Mesothelial cell of epicardium (in vitro differentiated cells): ENCODE measurements around the gene MYO1H. TPM values are rescaled to one million over a fixed set of nuclear protein-coding genes. Genes with fewer than 3 reads are reported as not detected.

Experiments
- DNase-seq, 2 experiments: peaks; one replicate each; pipeline ENCODE4 v3.0.0; 2021; ENCODE audit warnings: low spot score in 2 of 2; ENCODE audit not compliant: unreplicated experiment in 2 of 2
- H3K27ac Mint-ChIP-seq: 2 replicates; pipeline ENCODE4 v1.8.0; 2021; ENCODE audit warnings: mixed read lengths
- H3K27me3 Mint-ChIP-seq: 2 replicates; pipeline ENCODE4 v1.8.0; 2021; ENCODE audit warnings: low read depth, mixed read lengths
- H3K36me3 Mint-ChIP-seq: 2 replicates; pipeline ENCODE4 v1.8.0; 2021; ENCODE audit warnings: mixed read lengths
- H3K4me1 Mint-ChIP-seq: 2 replicates; pipeline ENCODE4 v1.8.0; 2021; ENCODE audit warnings: mixed read lengths
- H3K4me3 Mint-ChIP-seq: 2 replicates; pipeline ENCODE4 v1.8.0; 2021; ENCODE audit warnings: mild to moderate bottlenecking, moderate library complexity, mixed read lengths
- H3K9me3 Mint-ChIP-seq: 2 replicates; pipeline ENCODE4 v1.8.0; 2021; ENCODE audit warnings: mixed read lengths
- CTCF ChIP-seq: fragments of 200-600 bp; sonication (generic); IDR thresholded peaks from one replicate; pipeline ENCODE4 v1.5.0; 2021; ENCODE audit warnings: antibody characterized with exemption; ENCODE audit not compliant: unreplicated experiment
- total RNA-seq: library from RNA; stranded (reverse); gene quantifications from 3 replicates; pipeline ENCODE4 v1.2.1, GENCODE V29; 2021

Gene MYO1H
- total RNA-seq, 1 donor from 2014 or later, result not detected

- DNase-seq, result no peak
- H3K4me3 Mint-ChIP-seq, result no peak overlapping the region
- H3K27ac Mint-ChIP-seq, result no peak overlapping the region
- H3K27me3 Mint-ChIP-seq, result no peaks in the 10 kb centered on the region
- H3K4me1 Mint-ChIP-seq, result peaks cover 27% of the 10 kb centered on the region
- H3K36me3 Mint-ChIP-seq, result peaks cover 4% of the 10 kb centered on the region
- no peaks in the 10 kb centered on the region for H3K9me3 Mint-ChIP-seq
- no peak for TF ChIP-seq CTCF
Measured at GRCh38 chr12:109479761-109480160, 132.1 kb downstream of the MYO1H start.

- Mint-ChIP-seq H3K4me3 (no peak overlapping the region), H3K4me1 (peaks cover 27% of the 10 kb centered on the region), H3K27me3 (no peaks in the 10 kb centered on the region), H3K9me3 (no peaks in the 10 kb centered on the region), H3K36me3 (peaks cover 8% of the 10 kb centered on the region), H3K27ac (no peak overlapping the region)
- no peak for DNase-seq
- TF ChIP-seq CTCF, result no peak
Measured at GRCh38 chr12:109480356-109480755, 132.7 kb downstream of the MYO1H start.

GRCh38 chr12:109481863-109482262 lies 134.2 kb downstream of the MYO1H start:
- Mint-ChIP-seq H3K27me3 (no peaks in the 10 kb centered on the region), H3K4me3 (no peak overlapping the region), H3K27ac (no peak overlapping the region), H3K9me3 (no peaks in the 10 kb centered on the region), H3K4me1 (peaks cover 12% of the 10 kb centered on the region), H3K36me3 (peaks cover 19% of the 10 kb centered on the region)
- DNase-seq, result no peak
- TF ChIP-seq CTCF, result no peak

GRCh38 chr12:109482491-109482890 lies 134.8 kb downstream of the MYO1H start:
- no peak for DNase-seq
- Mint-ChIP-seq H3K36me3 (peaks cover 20% of the 10 kb centered on the region), H3K27me3 (no peaks in the 10 kb centered on the region), H3K4me3 (no peak overlapping the region), H3K4me1 (peaks cover 12% of the 10 kb centered on the region), H3K27ac (no peak overlapping the region), H3K9me3 (no peaks in the 10 kb centered on the region)
- TF ChIP-seq CTCF, result no peak

GRCh38 chr12:109482894-109483293 lies 135.2 kb downstream of the MYO1H start:
- H3K4me1 Mint-ChIP-seq, result peaks cover 11% of the 10 kb centered on the region
- H3K4me3 Mint-ChIP-seq, result no peak overlapping the region
- no peaks in the 10 kb centered on the region for H3K27me3 Mint-ChIP-seq

More at GRCh38 chr12:109482894-109483293, 135.2 kb downstream of the MYO1H start:
- TF ChIP-seq CTCF, result no peak
- DNase-seq, result no peak
- Mint-ChIP-seq H3K27ac (no peak overlapping the region), H3K9me3 (no peaks in the 10 kb centered on the region), H3K36me3 (peaks cover 20% of the 10 kb centered on the region)
